Activated T-helper 1 cell treated with Interleukin-2 at 50 U/mL for 16 hours (primary cell): ENCODE measurements around the gene MED29.

Source experiments
- DNase-seq: peaks from one replicate; pipeline ENCODE4 v3.0.0-alpha.2; 2020; ENCODE audit warnings: low read depth

Gene MED29

DNA sequence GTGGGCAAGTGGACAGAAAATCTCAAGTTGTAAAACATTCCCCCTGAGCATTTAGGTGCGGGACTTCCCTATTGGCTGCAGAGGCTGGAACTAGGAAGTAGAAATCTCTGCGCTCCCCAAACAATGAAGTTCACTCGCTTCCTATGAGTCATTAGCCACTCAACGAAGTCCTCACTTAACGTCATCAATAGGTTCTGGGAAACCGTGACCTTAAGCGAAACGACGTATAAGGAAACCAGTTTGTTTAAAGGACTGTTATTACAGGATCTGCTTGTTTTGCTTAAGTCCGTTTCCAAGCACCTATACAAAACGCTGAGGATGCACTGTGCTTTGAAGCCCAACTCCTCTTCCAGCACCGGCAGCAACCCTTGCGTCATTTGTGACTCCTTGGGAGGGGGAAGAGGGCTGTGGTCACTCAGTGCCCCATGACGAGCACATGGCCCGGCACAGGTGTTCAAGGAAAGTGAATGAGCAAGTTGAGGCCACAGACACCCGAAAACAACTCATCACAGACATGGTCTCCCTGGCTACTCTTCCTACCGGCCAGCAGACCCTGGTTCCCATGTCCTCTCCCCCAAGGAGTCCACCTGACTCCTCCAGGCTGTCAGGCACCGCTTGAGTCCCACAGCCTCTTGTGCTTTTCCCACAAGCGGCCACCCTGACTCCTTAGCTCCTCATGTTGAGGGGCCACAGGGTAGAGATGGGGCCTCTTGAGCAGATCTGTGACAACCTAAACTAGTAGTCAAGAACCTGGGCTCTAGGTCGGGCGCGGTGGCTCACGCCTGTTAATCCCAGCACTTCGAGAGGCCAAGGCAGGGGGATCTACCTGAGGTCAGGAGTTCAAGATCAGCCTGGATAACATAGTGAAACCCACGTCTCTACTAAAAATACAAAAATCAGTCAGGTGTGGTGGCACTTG lies 39.8 kb downstream of the MED29 start:
- peak; percentile 50 for DNase-seq

DNA sequence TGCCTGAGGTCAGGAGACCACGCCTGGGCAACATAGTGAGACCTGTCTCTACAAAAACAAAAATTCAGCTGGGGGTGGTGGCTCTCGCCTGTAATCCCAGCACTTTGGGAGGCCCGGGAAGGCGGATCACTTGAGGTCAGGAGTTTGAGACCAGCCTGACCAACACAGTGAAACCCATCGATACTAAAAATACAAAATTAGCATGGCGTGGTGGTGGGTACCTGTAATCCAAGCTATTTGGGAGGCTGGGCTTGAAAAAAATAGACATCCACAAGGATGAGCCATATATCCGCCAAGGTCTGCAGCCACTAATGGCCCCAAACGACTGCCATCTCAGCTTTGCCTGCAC lies 41.5 kb downstream of the MED29 start:
- no peak for DNase-seq

DNA sequence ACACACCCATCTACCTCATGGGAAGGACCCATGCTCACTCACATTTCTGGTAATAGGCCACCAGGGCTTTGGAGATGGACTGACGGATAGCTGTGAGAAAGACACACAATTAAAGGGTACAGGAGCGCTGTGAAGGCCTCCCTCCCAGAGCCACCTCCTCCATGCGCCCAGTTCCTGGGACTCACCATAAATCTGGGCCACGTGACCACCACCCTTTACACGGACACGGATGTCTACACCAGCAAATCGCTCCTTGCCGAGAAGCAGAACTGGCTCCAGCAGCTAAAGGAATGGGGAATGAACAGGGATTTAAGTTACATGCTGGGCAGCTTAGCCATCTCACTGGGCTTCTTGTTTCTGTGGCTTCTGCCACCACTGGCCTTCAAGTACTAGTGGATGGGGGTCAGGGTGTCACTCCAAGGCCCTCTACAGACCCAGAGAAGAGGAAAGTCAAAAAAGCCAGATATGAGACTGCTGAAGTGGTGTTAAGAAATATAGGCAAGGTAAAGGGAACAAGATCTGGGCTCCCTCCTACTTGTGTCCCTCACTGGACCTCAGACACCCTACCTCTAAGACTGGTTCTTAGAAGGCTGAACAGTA lies 42.4 kb downstream of the MED29 start:
- no peak for DNase-seq

DNA sequence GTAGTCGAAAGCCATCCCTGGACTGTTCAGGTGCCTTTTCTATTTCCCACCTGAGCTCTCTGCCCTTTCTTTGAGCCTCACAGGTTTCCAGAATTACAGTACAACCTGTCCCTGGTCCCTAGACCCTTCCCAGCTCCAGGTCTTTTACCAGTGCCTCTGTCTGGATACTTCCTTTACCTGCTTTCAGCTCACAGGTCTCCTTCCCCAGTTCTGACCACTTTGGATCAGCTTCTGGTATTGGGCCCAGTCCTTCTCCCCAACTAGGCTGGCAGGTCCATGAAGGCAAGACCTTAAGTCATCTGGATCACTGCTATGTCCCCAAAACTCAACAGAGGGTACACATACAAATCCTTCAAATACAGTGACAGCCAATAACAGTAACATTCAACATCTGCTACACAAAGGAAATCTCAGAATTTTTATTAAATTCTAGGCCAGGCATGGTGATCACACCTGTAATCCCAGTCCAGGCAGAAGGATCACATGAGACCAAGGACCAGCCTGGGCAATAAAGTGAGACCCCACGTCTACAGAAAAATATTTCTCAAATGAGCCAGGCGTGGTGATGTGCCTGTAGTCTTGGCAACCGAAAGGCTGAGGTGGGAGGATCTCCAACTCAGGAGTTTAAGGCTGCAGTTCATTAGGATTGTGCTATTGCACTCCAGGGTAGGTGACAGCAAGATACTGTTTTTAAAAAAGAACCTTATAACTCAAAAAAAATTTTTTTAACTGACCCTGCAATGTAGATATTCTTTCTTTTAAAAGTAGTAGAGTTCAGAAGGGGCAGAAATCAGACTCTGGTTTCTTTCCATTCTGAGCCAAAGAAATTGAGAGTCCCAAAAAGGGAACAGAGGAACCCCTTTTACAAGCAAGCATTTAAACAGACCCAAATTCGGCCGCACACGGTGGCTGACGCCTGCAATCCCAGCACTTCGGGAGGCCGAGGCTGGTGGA lies 43.2 kb downstream of the MED29 start:
- DNase-seq, result no peak

DNA sequence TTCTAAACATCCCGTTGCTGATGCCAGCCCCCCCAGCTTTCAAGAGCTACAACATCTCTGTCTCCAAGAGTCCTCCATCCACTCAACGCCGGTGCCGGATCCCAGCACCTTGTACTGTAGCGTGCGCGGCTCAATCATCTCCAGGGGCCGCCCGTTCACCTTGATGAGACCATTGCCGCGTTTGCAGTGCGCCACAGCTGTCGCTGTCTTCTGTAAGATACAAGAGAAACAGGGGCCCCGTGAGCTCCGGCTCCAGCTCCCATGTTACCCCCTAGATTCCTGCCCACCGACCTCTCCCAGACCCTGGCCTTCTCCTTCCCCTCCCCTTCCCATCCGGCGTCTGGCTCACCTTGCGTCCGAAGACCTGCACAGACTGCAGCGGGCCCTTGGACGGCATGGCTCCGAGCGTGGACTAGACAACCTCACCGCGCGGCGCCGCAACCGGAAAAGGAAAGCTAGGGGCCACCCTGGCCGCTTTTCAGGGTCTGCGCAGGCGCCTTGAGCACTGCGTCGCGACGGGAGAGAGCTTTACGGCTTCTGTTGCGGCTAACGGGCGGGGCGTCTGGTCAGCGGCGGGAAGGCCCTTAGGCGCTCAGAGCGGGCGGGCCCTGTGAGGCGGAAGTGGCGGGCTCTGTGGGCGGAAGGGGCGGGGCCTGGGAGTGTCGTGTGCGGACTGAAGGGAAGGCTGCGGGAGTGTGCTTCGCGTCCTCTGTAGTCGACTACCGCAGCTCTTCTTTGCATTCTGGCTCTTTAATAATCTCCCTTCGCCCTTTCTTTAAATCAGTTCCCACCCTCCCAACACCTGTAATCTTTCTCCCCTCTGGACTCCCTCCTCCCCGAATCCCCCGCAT lies 44.5 kb downstream of the MED29 start, which contains the start of gene RPS16:
Gene RPS16 (minus strand): TSS at position 451 of the 851 bp plus-strand sequence. CDS start 54 bp downstream, at position 397.
- peak; percentile 99 for DNase-seq

DNA sequence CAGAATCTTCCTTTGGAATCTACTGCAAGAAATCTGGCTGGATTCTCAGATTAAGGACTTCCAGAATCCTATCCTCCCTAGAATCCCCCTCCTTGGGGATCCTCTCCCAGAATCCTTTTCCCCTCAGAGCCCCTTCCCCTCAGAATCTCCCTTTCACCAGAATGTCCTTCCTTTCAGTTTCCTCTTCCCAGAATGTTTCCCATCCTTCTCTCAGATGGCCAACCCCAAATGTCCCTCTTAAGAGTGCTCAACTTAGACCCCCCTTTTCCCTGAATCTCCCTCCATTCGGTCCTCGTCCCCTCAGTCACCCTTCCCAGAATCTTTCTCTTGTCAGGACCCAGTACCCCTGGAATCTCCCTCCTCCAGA lies 45.2 kb downstream of the MED29 start:
- DNase-seq, result no peak

DNA sequence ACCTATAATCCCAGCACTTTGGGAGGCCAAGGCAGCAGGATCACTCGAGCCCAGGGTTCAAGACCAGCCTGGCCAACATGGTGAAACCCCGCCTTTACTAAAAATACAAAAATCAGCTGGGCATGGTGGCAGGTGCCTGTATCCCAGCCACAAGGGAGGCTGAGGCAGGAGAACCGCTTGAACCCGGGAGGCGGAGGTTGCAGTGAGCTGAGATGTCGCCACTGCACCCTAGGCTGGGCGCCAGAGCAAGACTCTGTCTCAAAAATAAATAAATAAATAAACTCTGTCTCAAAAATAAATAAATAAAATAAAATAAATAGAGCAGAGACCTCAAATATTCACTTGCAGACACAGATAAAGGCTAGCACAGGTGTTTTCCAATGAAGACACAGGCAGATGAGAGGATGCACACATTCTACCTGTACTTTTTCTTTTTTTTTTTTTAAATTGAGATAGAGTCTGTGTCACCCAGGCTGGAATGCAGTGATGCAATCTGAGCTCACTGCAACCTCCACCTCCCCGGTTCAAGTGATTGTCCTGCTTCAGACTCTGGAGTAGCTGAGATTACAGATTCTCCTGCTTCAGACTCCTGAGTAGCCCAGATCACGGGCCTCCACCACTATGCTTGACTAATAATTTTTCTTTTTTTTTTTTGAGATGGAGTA lies 47.2 kb downstream of the MED29 start:
- DNase-seq, result no peak

DNA sequence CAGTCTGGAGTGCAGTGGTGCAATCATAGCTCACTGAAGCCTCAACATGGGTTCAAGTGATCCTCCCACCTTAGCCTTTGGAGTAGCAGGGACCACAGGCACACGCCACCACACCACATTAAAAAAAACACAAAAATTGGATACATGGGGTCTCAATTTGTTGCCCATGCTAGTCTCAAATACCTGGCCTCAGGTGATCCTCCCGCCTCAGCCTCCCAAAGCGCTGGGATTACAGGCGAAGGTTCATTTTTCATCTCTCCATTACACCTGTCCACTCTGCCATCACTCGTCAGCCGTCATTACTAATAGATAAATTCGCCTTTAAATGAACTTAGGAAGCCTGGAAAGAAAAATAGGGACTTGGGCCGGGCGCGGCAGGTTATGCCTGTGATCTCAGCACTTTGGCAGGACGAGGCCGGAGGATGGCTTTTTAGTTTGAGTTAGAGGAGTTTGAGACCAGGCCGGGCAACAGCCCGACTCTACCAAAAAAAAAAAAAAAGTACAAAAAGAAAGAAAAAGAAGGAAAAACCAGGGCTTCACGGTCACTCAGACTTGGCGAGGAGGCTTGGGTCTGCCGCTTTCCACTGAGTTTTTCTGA lies 53.5 kb downstream of the MED29 start:
- no peak for DNase-seq

DNA sequence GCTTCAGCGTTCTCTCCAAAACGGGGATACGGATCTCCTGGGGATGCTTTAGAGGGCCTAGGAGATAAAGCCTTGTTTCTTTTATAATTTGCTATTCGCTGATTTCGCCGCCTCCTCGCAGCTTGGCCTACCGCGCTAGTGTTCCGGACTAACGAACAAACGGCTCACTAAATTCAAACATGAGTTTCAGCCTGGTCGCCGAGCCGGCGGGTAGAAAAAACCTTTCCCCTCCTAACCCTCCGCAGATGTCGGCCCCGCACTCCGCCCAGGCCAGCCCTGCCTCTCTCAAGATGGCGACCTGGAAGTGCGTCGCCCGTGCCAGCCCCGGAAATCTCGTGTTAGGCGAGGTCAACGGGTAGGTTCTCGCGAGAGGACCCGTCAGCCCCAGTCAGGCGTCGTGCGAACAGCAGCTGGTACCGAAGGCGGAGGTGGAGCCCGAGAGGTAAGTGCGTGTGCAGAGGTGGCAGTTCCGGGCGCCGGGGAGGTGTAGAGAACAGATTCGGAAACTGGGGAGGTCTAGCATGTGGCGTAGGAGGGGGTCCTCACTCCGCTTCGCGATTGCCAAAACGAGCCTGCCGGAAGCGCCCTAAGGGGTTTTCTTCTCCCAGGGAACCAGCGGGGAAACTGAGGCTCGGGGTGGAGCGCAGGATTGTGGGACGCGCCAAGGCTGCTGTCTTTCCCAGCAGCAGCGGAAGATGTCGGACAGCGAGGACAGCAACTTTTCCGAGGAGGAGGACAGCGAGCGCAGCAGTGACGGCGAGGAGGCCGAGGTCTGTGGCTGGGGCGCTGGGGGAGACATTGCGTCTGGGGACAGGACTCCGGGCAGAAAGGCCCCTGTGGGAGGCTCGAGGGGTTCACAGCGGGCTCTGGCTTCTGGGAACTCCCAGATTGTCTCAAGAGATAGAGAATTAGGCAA lies 54.3 kb downstream of the MED29 start, which contains the start of gene SUPT5H:
Gene SUPT5H (plus strand): TSS at position 387 of the 916 bp plus-strand sequence. CDS start 309 bp downstream, at position 696.
- DNase-seq, result peak; percentile 94

DNA sequence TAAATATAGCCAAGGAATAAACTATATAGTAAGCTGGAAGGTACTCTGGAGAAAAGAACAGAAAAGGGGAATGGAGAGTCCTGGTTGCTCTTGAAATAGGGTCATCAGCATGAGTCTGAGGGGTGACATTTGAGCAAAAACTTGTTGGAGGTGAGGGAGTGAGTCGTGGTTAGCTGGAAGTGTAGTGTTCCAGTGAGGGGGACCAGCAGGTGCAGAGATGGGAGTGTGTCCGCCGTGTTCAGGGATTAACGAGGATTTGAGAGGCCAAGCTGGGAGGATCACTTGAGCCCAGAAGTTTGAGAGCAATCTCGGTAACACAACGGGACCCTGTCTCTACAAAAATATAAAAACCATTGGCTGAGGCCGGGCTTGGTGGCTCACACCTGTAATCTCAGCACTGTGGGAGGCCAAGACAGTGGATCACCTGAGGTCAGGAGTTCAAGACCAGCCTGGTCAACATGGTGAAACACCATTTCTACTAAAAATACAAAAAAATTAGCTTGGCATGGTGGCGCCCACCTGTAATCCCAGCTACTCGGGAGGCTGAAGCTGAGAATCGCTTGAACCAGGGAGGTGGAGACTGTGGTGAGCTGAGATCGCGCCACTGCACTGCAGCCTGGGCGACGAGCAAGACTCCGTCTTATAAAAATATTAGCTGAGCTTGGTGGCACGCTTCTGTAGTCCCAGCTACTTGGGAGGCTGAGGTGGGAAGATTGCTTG lies 55.3 kb downstream of the MED29 start:
- DNase-seq, result no peak

DNA sequence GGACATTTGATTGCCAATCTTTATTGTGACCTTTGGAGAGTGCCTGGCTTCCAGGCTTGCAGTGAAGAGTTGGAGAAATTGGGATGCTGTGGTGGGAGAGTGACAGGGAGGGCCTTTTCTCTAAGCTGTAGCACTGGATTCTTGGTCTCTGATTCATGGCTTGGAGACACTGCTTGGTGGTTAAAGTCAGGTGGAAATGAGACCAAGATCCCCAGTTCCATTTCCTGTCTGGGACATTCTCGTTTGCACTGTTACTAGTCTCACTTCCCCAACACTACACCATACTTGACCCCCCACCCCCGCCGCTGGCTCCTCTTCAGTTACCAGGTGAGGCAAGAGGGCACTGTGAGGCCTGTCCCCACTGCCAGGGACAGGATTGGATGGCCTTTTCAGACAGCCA lies 57.1 kb downstream of the MED29 start:
- DNase-seq, result no peak

DNA sequence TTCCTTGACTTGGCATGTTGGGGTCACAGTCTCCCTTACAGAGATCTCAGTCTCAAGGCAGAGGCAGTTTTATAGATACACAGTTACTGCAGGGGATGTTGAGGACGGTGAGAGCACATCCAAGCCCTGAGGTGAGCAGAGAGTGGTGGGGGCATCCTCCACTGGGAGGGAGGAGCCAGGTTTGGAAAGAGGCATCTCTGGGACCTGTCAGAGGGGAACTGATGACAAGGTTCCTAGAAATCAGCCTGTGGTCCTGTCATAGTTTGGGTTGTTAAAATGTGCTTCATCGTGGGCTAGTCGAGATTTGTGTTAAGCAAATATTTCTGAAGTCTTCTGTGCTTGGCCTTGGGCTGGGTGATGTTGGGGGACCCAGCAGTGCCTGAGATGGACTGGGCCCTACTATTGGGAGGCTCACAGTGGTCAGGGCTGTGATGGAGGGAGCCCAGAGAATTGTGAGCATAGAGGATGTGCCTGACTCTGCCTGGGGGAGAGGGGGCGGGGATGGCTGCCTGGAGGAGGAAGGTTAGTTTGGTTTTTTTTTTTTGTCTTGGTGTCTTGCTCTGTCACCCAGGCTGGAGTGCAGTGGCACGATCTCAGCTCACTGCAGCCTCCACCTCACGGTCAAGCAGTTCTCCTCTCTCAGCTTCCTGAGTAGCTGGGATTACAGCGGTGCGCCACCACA lies 58.1 kb downstream of the MED29 start:
- no peak for DNase-seq
